Amniotic stem cell (primary cell): ENCODE results near the gene CLSTN2.

Experiments
- DNase-seq: peaks from one replicate; lab custom pipeline; 2025; lab: John Stamatoyannopoulos, UW

The CLSTN2 gene

GRCh38 chr3:140343211-140344081 lies 408.5 kb downstream of the CLSTN2 start:
- DNase-seq: no peak

GRCh38 chr3:140344082-140344454 lies 409.1 kb downstream of the CLSTN2 start:
- no peak for DNase-seq

DNA sequence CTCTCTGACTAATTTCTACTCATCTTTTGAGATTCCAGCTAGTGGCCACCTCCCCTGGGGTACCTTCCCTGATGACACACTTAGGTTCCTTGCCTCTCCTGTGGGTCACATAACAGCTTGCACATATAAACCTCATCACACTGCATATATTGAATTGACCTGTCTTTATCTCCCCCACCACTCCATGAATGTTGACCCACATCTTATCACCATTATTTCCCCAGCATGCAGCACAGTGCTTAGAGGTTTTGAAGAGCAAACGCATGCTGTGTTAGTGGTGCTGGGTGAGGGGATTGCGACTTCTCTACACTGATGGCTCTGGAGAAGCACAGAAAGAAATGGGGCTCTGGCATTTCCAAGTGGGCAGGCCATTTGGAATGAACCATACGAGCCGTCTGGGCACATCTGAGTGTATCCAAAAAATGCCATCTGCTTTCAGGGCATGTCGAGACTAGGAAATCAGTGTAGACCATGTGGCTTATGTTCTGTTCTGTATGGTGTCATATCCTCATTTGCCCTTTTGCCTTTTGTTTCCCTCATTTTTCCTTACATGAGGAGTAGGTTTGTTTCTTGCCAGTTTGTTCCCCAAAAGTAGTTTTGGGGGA lies 409.7 kb downstream of the CLSTN2 start:
- no peak for DNase-seq

DNA sequence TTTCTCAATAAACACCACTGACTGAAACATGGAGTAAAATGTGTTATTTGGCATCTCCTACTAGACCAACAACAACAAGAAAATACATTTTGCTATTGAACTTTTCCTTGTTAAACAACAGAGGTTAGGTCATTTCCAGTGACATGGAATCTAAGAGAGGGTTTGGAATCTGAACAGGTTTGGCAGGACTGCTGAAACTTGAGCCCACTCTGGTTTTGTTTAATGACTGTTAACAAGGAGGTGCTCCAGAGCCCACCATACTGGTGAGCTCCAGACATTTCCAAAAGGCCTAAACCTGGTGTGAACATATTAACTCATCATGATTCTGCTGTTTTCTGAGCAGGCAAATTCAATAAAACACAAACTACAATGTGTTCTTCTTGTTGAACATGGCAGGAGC lies 412.2 kb downstream of the CLSTN2 start:
- no peak for DNase-seq

DNA sequence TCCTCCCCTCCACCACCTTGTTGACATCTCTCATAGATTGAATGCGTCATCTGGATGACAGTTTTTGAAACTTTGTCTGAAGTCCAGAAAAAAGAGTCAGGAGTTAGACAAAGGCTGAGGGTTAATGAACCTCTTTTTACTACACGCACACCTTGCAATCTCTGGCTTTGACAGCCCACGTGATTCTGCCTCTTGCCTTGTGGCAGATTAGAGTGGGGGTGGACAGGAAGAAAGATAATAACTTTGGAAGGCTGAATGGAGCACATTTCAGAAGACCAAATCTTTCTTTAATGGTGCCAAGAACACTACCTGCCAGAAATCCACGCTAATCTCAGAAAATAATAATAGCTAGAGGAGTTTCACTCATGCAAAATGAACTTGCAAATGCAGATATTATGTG lies 415.0 kb downstream of the CLSTN2 start:
- no peak for DNase-seq

- DNase-seq: no peak
These were observed 416.5 kb downstream of the CLSTN2 start for GRCh38 chr3:140351466-140351865.

- no peak for DNase-seq
These were observed 420.5 kb downstream of the CLSTN2 start for GRCh38 chr3:140355481-140355880.

DNA sequence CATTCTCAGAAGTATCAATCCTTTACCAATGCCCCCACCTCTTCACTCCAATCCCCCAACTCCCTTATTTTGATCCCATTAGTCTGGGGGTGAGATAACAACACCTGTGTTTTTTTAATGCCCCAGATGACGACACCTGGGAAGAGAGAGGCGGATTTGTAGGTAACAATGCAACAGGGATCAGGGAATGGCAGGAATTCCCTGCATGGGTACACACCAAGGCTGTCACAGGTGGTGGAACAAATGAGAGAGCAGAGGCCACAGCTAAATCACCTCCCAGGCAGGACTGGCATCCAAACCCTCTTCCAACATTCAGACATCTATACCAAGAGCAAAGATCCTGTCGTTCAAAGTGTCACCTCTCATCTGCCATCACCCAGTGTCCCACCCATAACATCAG lies 423.7 kb downstream of the CLSTN2 start:
- DNase-seq: no peak

- DNase-seq: no peak
These were observed 424.4 kb downstream of the CLSTN2 start for GRCh38 chr3:140359233-140359995.

- no peak for DNase-seq
These were observed 425.3 kb downstream of the CLSTN2 start for GRCh38 chr3:140360332-140360731.

- DNase-seq: no peak
These were observed 428.8 kb downstream of the CLSTN2 start for GRCh38 chr3:140363801-140364200.

DNA sequence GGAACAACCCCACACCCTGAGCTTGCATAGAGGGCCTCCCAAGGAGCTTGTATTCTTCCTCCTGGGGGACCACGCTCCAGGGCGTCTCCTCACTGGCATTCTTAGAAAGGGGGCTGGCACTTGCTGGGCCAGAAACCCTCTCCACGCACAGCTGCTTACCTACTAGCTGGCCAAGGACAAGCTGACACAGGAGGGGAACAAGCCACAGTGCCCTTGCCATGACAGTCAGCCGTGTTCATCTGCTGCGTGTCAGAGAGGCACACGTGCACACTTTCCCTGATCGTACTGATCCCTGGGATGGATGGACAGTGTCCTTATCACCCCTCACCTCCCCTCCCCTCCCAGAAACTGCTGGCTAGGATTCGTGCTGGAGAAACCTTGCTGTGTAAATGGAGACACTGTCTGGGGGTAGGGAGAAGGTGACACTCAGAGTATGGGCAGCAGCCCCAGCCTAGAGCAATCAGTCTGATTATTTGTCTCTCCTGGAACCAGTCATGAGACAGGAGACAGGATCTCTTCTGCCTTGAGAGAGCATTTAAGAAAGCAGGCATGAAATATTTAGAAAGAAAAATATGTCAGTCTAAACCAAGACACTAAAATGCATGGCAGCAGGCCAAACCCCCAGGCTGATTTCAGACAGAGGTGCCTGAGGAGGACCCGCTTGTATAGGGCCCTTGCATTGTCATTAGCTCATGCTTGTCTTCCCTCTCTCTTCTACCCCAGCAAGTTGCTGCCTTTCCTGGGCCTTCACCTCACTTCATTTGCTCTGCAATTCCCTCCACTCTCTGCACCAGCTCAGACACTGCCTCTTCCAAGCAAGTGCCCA lies 431.1 kb downstream of the CLSTN2 start:
- no peak for DNase-seq

DNA sequence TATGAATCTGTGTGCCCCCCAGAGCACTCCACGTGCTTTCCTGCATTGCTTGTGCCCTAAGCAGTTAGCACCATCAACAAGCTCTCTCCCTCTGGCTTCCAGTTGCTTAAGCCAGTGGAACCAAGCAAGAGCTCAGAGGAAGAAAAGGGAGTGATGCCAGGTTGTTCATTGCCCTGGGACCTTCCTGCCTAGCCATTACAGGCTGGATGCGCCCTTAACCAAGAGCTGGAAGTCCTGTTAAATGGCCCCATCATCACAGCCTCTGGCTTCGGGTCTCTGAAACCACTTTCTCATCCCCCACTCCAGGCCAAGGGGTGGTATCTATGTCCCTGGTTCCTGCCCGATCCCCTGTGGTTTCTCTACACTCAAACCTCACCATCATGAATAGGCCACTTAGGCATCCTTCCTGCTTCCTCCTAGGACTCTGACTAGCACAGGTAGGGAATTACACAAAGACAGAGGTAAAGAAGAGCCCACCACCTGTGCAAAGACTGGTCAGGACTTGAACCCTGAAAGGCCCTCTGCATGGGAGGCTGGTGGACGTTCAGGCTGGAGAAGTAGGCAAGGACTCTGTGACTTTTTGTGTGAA lies 433.3 kb downstream of the CLSTN2 start:
- no peak for DNase-seq

DNA sequence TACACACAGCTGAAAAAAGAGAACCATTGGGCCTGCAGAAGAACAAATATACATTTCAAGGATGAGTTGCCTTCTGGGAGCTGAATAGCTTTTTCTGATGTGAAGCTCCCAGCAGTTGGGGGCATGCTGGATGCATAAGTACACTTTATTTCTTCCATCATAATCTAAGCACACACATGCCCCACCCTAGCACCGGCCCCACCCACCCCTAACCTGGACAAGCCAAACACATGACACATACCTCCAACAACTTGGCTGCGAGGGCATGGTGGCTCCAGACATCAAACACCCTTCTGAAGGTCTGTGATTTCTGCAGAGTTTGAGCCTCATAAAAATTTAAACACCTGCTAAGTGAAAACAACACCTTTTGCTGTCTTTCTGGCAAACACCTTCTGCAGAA lies 435.7 kb downstream of the CLSTN2 start:
- no peak for DNase-seq

DNA sequence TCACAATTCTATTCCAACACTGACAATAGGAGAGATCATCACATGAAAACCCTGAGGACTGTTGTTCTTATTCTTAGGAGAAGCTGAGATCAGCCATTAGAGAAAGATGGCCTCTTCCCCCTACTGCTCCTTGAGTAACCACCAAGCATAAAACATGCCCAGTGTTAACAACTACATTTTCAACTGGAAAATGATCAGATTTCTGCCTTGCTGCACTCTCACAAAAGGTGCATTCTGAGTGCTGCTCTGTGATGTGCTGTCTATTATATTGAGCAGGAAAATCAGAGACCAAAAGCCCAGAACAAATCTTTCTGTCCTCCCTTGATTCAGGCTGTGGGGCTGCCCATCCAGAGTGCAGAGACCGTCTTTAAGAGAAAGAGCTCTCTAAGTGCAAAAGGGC lies 438.2 kb downstream of the CLSTN2 start:
- no peak for DNase-seq

DNA sequence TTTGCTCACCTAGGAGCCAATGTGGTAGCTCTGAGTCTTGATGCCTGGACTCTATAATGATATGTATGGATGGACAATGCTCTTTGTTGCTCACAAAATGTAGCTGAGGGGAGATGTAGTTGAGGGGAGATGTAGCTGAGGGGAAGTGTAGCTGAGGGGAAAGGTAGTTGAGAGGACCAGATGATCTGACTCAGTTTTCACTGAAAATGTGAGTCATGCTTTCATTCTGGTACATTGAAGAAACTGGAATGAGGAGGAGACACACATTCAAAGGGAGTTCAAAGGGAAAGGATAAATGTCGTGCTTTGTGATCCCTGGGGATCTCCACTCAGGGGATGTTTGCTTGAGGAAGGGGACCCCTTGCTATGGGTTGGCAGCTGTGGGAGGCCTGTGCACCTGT lies 440.0 kb downstream of the CLSTN2 start:
- DNase-seq: no peak

- no peak for DNase-seq
These were observed 441.3 kb downstream of the CLSTN2 start for GRCh38 chr3:140376136-140376889.

- DNase-seq: no peak
These were observed 442.7 kb downstream of the CLSTN2 start for GRCh38 chr3:140377644-140378043.

DNA sequence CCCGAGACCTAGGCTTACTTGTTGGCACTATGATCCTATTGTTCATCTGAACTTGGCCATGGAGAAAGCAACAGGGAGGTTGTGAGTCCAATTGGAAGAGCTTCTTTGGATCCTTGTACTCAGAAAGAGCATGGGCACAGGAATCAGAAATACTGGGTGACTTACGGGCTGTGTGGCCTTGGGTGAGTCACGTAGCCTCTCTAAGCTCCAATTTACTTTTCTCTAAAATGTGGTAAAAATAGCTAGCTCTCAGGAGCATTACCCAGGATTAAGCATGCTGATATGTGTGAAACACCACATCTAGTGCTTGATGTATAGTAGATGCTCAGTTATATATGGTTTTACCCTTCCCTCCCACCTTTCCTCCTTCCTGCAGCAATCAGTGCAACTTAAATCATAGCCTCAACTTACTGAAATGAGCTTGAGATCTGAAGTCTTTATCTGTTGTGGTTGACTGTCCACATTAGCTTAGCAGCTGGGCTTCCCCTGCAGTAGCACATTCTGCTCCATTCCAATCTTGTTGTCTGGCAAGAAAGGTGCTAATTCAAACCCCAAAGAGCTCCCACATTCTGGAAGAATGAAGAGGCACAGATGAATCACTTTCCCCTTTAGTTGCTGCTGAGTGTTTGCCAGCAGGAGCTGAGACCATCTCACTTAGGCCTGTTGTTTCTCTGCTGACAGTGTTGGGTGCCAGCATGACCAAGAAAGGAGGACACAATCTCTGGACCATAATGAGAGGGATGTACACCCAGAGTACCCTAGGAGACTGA lies 443.8 kb downstream of the CLSTN2 start:
- DNase-seq: no peak
